BJ (cell line): Measurements from ENCODE around the gene TFAP2A. TPM values are rescaled to one million over a fixed set of nuclear protein-coding genes. Genes with fewer than 3 reads are reported as not detected.

Experiments used
- CTCF ChIA-PET: fragments of 350-600 bp; formaldehyde crosslinking; extraction: SDS; loops from one replicate; lab custom pipeline; 2021; ENCODE audit warnings: antibody characterized with exemption, inconsistent platforms; lab: Yijun Ruan, JAX
- POLR2A ChIA-PET: fragments of 300-600 bp; sonication (Branson Sonifier 250); formaldehyde crosslinking; extraction: SDS; loops from one replicate; lab custom pipeline; 2021; ENCODE audit warnings: antibody characterized with exemption; lab: Charles Lee
- DNase-seq: peaks from one replicate; pipeline ENCODE4 v3.0.0-alpha.2; 2011; ENCODE audit warnings: low read depth
- H3K27me3 ChIP-seq: 2 replicates; pipeline ENCODE4 v1.6.0; 2011; ENCODE audit warnings: low read length; ENCODE audit not compliant: control insufficient read depth, insufficient read depth
- H3K36me3 ChIP-seq: 2 replicates; pipeline ENCODE4 v1.5.1; 2011; ENCODE audit warnings: low read length; ENCODE audit not compliant: control insufficient read depth, insufficient read depth
- H3K4me3 ChIP-seq: 2 replicates; pipeline ENCODE4 v1.5.1; 2011; ENCODE audit warnings: low read depth, mild to moderate bottlenecking, control low read depth, low read length
- CTCF ChIP-seq: IDR thresholded peaks from 2 replicates; pipeline ENCODE4 v1.5.1; 2011; ENCODE audit warnings: low read depth, mild to moderate bottlenecking, control low read depth, inconsistent platforms, low read length, moderate library complexity; ENCODE audit not compliant: insufficient read depth
- polyA plus RNA-seq: library from polyadenylated mRNA; depleted of rRNA; stranded (reverse); fragments of >200 nt; gene quantifications from 2 replicates; pipeline ENCODE4 v1.2.3, GENCODE V29; 2011

The TFAP2A gene
- polyA plus RNA-seq, 1 experiment, result 14.0 TPM

- POLR2A ChIA-PET, result interaction anchor here (0.7 to 1.7 kb wide), 2 partner anchors 12 to 1188 kb away, joined by 5 to 16 read pairs; partner anchors contain the start of gene TFAP2A
- H3K36me3 ChIP-seq, result no peaks in the 10 kb centered on the region
- H3K4me3 ChIP-seq, result peak overlapping the region; percentile 46
- CTCF ChIA-PET, result interaction anchor here (0.8 to 8.5 kb wide), 6 partner anchors 12 to 1444 kb away, joined by 3 to 68 read pairs (median 4); partner anchors contain the start of gene TFAP2A
- no peaks in the 10 kb centered on the region for H3K27me3 ChIP-seq
- TF ChIP-seq CTCF, result no peak
- no peak for DNase-seq
These were observed 12.0 kb upstream of the TFAP2A start for GRCh38 chr6:10426781-10427279.

DNA sequence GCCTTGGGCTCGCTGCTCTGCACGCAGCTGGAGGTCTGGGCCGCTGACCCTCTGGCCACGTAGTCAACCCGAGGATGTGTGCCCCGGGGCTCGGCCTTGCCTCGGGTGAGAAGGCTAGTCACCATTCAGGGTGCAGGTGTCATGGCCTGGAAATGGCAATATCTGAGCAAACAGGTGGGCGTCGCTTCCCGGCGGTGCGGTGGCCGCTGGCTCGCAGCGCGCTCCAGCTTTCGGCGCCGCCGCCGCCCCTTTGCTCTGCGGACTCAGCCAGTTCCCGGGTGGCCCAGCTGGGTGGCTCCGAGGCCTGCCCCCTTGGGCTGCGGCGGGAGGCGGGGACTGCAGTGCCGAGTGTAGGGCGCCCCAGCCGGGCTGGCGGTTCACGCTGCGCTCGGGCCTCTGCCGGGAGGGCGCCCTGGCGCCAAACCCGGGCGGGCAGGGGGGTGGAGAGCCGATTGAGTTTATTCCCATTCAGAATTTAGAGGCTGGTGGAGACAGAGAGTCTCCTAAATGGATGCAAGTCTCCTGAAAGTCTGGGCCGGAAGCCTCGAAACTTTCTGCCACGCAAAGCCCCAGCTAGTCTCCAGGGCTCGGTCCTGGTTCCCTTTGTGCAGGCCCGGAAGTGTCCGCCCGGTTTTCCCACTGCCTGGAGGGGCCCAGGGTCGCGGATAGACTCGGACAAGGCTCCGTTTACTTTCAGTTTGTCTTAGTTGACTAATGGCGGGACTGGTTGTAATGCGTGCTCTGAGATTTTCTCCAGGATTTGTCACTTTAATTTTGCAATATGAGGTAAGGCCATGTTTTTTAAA is 11.3 kb upstream of the TFAP2A start:
- TF ChIP-seq CTCF, result no peak
- H3K27me3 ChIP-seq, result no peaks in the 10 kb centered on the region
- H3K36me3 ChIP-seq, result no peaks in the 10 kb centered on the region
- no peak for DNase-seq
- CTCF ChIA-PET, result interaction anchor here (0.6 to 8.5 kb wide), 5 partner anchors 12 to 1443 kb away, joined by 3 to 68 read pairs (median 4); partner anchors contain the start of gene TFAP2A
- POLR2A ChIA-PET, result interaction anchor here (0.6 to 1.7 kb wide), 3 partner anchors 11 to 1188 kb away, joined by 3 to 16 read pairs (median 5); partner anchors contain the start of gene TFAP2A
- H3K4me3 ChIP-seq, result peak overlapping the region; percentile 46

DNA sequence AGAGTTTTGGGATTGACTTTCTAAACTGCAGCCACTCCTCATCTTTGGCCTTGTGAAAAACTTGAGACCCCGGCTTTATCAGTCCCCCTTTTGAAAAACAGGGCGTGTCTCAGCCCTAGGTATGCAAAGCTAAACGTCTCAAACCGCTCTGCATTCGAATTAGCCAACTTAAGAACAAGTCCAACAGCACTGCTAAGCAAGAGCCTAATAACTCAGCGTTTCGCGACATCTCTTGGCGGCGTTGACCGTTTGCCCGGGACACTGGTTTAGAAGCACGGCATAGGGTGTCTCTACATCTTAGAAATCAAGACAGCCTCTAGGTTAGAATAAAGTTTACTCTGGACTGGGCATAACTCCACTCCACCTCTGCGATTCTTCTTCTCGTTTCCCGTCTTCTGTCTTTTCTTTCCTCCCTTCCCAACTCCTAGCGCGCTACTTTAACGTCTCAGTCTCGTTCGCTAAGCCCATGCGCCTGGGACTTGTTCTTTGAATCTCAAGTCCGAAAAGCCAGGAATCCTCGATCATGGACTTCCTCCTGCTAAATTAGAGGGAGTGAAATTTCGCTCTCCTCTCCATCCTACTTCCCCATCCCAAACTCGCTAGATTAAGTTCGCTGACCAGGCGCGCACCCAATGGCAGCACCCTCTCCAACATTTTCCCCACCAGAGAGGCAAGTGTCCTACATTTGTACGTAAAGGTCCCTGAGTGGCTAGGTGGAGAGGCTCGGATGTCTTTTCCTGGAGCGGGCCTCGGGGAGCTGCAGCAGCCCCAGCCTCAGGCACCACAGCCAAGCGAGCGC is 10.5 kb upstream of the TFAP2A start:
- ChIA-PET POLR2A (interaction anchor here (1.7 kb wide), 1 partner anchor 10 kb away, joined by 16 read pairs; the partner anchor contains the start of gene TFAP2A), CTCF (interaction anchor here (1.0 to 8.5 kb wide), 4 partner anchors 11 to 1443 kb away, joined by 3 to 68 read pairs (median 4); partner anchors contain the start of gene TFAP2A)
- H3K36me3 ChIP-seq, result no peaks in the 10 kb centered on the region
- no peaks in the 10 kb centered on the region for H3K27me3 ChIP-seq
- TF ChIP-seq CTCF, result no peak
- H3K4me3 ChIP-seq, result peak overlapping the region; percentile 46
- no peak for DNase-seq

- H3K36me3 ChIP-seq, result no peaks in the 10 kb centered on the region
- peak; percentile 19; the same call in 1 of the 2 replicates for TF ChIP-seq CTCF
- POLR2A ChIA-PET, result no interaction called here
- no peak overlapping the region for H3K4me3 ChIP-seq
- no peaks in the 10 kb centered on the region for H3K27me3 ChIP-seq
- no peak for DNase-seq
- CTCF ChIA-PET, result interaction anchor here (0.5 to 8.5 kb wide), 3 partner anchors 9 to 1441 kb away, joined by 3 to 68 read pairs (median 4); partner anchors contain the start of gene TFAP2A
These were observed 9.2 kb upstream of the TFAP2A start for GRCh38 chr6:10424040-10424439.

DNA sequence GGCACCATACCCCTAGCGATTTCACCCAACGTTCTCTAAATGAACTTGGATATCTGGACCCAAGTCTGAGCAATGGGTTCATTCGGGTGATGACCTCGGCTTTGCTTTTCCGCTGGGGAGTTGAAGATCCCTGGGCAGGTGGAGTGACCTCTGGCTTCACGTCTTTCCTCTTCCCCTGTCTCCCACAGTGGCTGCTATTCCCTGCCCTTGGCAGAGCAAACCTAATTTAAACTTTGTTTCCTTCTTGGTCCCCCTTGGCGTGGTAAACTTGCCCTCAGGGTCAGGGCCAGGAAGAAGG is 7.8 kb upstream of the TFAP2A start:
- Histone ChIP-seq H3K27me3 (no peaks in the 10 kb centered on the region), H3K4me3 (no peak overlapping the region), H3K36me3 (no peaks in the 10 kb centered on the region)
- DNase-seq, result no peak
- no peak for TF ChIP-seq CTCF
- POLR2A ChIA-PET, result no interaction called here
- CTCF ChIA-PET, result interaction anchor here (8.5 kb wide), 1 partner anchor 8 kb away, joined by 68 read pairs; the partner anchor contains the start of gene TFAP2A
